Measurements from ENCODE around the gene SMIM36. TPM values are rescaled to one million over a fixed set of nuclear protein-coding genes. Genes with fewer than 3 reads are reported as not detected.
"Not testable (repeated sequence)": the region's sequence is repeated elsewhere in the genome, so short reads cannot be mapped to it uniquely, and the experiment has no call there.

The SMIM36 gene
- not detected in 2 replicates for total RNA-seq (2014; rRNA removed; shearing (Covaris generic))

- no peak for DNase-seq (ENCODE audit: low spot score)
Observed at GRCh38 chr17:55510986-55511721, at the start of gene SMIM36. SMIM36 (minus strand) TSS chr17:55511452.

GRCh38 chr17:55555772-55556171 lies 44.5 kb upstream of the SMIM36 start:
- DNase-seq (ENCODE audit: low spot score): no peak

GRCh38 chr17:55549140-55549539 lies 37.9 kb upstream of the SMIM36 start:
- peak; percentile 19 for DNase-seq (ENCODE audit: low spot score)

- DNase-seq (ENCODE audit: low spot score): no peak
Observed at GRCh38 chr17:55546991-55547664, 35.9 kb upstream of the SMIM36 start.

GRCh38 chr17:55546481-55546880 lies 35.2 kb upstream of the SMIM36 start:
- no peak for DNase-seq (ENCODE audit: low spot score)

- DNase-seq (ENCODE audit: low spot score): no peak
Observed at GRCh38 chr17:55545806-55546205, 34.6 kb upstream of the SMIM36 start.

- no peak for DNase-seq (ENCODE audit: low spot score)
Observed at GRCh38 chr17:55543709-55544108, 32.5 kb upstream of the SMIM36 start.

GRCh38 chr17:55540414-55541091 lies 29.3 kb upstream of the SMIM36 start:
- DNase-seq (ENCODE audit: low spot score): peak; percentile 74

- no peak for DNase-seq (ENCODE audit: low spot score)
Observed at GRCh38 chr17:55536205-55536604, 25.0 kb upstream of the SMIM36 start.

GRCh38 chr17:55533608-55534007 lies 22.4 kb upstream of the SMIM36 start:
- no peak for DNase-seq (ENCODE audit: low spot score)

GRCh38 chr17:55532670-55533069 lies 21.4 kb upstream of the SMIM36 start:
- no peak for DNase-seq (ENCODE audit: low spot score)

GRCh38 chr17:55531053-55531728 lies 19.9 kb upstream of the SMIM36 start:
- DNase-seq (ENCODE audit: low spot score): no peak

GRCh38 chr17:55530064-55530463 lies 18.8 kb upstream of the SMIM36 start:
- DNase-seq (ENCODE audit: low spot score): no peak

GRCh38 chr17:55527540-55528118 lies 16.4 kb upstream of the SMIM36 start:
- DNase-seq (ENCODE audit: low spot score): peak; percentile 39

GRCh38 chr17:55524440-55525220 lies 13.4 kb upstream of the SMIM36 start:
- DNase-seq (ENCODE audit: low spot score): no peak

GRCh38 chr17:55523032-55523431 lies 11.8 kb upstream of the SMIM36 start:
- not testable (repeated sequence) for DNase-seq (ENCODE audit: low spot score)

- DNase-seq (ENCODE audit: low spot score): no peak
Observed at GRCh38 chr17:55521186-55521585, 9.9 kb upstream of the SMIM36 start.

GRCh38 chr17:55520402-55520801 lies 9.2 kb upstream of the SMIM36 start:
- no peak for DNase-seq (ENCODE audit: low spot score)

GRCh38 chr17:55518510-55518909 lies 7.3 kb upstream of the SMIM36 start:
- no peak for DNase-seq (ENCODE audit: low spot score)

- peak; percentile 61 for DNase-seq (ENCODE audit: low spot score)
Observed at GRCh38 chr17:55513885-55514590, 2.8 kb upstream of the SMIM36 start.
